D341Med (cell line): ENCODE measurements around the gene TAS2R46.
"Not testable (repeated sequence)": the region's sequence is repeated elsewhere in the genome, so short reads cannot be mapped to it uniquely, and the experiment has no call there.

Source experiments
- DNase-seq: peaks from one replicate; pipeline ENCODE4 v3.0.0; 2012; ENCODE audit warnings: low spot score

The TAS2R46 gene, protein sequence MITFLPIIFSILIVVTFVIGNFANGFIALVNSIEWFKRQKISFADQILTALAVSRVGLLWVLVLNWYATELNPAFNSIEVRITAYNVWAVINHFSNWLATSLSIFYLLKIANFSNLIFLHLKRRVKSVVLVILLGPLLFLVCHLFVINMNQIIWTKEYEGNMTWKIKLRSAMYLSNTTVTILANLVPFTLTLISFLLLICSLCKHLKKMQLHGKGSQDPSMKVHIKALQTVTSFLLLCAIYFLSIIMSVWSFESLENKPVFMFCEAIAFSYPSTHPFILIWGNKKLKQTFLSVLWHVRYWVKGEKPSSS

DNA sequence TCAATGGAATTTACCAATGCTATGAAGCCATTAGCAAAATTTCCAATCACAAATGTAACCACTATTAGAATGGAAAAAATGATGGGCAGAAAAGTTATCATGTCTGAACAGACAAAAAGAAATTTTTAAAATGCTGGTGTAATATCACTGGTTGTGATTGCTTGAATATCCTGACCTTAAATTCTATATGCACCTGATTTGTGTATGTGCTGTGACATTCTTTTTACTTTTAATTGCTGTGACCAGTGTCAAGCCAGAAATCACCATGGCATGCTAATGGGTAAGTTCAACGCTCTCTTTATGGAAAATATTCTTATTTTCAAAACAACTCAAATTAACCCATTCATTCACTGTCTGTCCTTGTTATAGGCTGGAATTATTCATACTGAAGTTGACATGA is at the start of gene TAS2R46:
TAS2R46 (minus strand) TSS at position 101 of the 400 bp plus-strand sequence; CDS start at position 101, 0 bp downstream.
- DNase-seq: not testable (repeated sequence)

DNA sequence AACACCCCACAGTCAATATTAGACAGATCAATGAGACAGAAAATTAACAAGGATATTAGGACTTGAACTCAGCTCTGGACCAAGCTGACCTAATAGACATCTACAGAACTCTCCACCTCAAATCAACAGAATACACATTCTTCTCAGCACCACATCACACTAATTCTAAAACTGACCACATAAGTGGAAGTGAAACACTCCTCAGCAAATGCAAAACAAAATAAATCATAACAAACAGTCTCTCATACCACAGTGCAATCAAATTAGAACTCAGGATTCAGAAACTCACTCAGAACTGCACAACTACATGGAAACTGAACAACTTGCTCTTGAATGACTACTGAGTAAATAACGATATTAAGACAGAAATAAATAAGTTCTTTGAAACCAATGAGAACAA is 49.1 kb upstream of the TAS2R46 start:
- DNase-seq: not testable (repeated sequence)

DNA sequence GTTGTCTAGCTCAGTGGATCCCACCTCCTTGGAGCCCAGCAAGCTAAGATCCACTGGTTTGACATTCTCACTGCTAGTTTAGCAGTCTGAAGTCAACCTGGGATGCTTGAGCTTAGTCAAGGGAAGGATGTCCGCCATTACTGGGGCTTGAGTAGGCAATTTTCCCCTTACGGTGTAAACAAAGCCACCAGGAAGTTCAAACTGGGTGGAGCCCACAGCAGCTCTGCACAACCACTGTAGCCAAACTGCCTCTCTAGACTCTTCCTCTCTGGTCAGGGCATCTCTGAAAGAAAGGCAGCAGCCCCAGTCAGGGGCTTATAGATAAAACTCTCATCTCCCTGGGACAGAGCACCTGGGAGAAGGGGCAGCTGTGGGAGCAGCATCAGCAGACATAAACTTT is 46.8 kb upstream of the TAS2R46 start:
- DNase-seq: no peak

DNA sequence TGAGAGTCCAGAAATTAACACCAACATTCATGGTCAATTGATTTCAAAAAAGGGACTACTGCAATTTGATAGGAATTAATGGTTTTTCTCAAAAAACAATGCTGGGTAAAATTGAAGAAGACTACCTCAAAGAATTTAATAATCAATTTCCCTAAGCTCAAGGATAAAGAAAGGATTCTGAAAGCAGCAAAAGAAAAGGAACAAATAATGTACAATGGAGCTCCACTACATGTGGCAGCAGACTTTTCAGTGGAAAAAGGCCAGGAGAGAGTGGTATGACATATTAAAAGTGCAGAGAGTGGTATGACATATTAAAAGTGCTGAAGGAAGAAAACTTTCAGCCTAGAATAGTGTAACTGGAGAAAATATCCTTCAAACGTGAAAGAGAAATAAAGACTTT is 45.6 kb upstream of the TAS2R46 start:
- no peak for DNase-seq

DNA sequence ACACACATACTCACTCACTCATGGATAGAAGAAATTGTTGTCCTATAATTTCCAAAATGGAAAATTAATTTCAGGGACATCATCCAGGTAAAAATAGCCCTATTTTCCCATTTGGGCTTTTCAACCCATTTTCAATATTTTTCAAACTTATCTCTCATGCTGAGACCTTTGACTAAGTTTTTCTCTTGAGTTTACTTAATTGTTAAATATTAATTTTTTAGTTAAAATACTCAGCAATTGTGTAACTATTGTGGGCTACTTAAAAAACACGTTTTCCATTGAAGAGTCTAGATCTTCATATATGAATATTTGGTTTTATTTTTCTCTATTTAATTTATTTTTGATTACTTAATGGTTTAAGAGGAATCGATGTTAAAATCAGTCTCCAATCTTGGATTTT is 44.2 kb upstream of the TAS2R46 start:
- DNase-seq: no peak

DNA sequence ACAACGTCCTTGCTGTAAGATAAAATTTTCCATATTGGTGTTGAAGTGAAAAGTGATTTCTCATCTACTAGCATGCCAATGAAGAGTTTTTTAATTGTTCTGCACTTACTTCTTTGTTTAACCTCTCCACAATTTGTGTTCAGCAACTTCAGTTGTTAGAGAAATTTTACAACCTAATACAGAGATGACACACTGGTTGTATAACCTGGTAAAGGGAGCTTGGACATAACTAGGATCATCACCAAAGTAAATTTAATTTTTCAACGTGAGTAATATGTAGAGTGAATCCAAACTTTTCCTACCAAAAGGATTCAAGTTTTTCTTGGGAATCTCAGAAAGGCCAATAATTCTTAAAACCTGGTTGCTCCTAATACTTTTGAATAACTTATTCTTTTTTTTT is 43.5 kb upstream of the TAS2R46 start:
- no peak for DNase-seq

DNA sequence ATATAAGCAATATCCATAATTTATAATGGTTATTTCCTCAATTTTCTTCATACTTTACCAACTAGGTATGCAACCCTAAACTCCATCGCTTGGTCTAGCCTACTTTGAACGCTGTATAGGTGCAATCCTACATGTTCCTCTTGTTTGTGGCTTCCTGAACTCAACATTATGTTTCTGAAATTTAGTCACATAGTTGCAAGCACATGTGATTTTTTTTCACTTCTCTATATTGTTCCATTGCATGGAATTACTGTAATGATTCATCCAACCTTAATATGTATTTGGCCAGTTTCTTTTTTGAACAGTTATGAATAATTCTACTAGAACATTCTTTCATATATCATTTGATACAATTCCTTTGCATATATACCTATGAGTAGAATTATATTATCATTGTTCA is 32.8 kb upstream of the TAS2R46 start:
- DNase-seq: not testable (repeated sequence)

DNA sequence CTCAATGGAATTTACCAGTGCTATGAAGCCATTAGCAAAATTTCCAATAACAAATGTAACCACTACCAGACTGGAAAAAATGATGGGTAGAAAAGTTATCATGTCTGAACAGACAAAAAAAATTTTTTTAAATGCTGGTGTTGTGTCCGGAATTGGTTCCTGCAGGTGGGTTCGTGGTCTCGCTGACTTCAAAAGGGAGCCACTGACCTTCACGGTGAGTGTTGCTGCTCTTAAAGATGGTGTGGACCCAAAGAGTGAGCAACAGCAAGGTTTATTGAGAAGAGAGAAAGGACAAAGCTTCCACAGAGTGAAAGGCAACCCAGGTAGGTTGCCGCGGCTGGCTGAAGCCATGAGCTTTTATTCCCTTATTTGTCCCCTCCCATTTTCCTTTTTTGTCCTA is 30.0 kb upstream of the TAS2R46 start, which contains the start of gene TAS2R43:
TAS2R43 (minus strand) TSS at position 186 of the 400 bp plus-strand sequence; CDS start at position 102, 84 bp downstream.
- no peak for DNase-seq

DNA sequence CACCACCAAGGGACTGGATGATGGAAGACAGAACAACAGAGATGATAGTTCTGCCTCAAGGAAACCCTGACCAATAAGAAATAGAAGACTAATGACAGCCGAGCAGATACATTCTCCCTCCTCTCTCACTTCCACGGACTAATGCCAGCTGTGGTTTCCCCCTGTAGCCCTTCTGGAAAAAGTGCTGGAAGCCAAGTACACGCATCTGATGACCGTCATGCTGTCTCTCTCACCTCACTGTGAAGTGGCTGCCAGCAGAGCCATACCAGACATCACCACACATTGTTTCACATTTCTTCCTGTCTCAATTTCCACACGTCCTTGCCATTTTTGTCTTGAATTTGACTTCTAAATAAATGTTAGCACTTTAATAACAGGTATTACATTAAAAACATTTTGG is 27.2 kb upstream of the TAS2R46 start:
- DNase-seq: no peak

DNA sequence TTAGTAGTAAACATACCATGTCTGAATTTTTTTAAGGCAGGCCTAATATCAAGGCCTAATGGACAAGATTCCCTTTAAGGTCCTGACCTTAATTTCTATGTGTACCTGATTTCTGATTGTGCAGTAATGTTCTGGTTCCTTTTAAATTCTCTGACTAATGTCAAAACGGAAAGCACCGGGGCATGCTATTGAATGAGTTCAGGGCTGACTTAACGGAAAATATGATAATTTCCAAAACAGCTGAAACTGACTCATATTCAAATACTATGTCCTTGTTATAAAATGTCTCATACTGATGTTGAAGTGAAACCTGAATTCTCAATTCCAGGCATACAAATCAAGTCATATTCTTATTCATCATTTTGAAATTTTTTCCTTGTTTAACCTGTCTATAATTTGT is 23.3 kb upstream of the TAS2R46 start:
- DNase-seq: no peak

DNA sequence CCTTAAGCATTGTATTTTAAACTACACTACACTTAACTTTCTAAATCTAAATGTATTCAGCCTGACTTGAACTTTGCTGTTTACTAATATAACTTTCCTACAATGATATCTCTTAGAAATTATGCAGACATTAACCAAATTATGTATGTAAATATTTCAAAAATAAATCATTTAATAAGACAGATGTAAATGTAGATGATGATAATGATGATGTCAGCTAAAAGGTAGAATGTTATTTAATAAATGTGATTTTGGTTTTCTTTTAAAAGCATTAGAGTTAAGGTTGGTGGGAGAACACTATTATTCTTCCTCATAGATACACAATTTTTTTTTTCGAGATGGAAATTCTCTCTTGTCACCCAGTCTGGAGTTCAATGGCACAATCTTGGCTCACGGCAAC is 19.9 kb upstream of the TAS2R46 start:
- DNase-seq: no peak

DNA sequence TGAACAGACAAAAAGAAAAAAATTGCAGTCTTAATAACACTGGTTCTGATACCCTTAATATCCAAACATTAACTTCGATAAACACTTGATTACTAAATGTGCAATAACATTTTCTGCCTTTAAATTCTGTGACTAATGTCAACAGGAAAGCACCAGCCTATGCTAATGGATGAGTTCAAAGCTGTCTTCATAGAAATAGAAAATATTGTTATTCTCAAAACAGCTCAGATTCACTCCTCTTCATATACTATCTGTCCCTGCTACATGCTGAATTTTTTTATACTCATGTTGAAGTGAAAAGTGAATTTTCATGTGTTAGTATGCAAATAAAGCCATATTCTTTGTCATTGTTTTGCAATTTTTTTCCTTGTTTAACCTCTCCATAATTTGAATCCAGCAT is 16.2 kb upstream of the TAS2R46 start:
- no peak for DNase-seq

DNA sequence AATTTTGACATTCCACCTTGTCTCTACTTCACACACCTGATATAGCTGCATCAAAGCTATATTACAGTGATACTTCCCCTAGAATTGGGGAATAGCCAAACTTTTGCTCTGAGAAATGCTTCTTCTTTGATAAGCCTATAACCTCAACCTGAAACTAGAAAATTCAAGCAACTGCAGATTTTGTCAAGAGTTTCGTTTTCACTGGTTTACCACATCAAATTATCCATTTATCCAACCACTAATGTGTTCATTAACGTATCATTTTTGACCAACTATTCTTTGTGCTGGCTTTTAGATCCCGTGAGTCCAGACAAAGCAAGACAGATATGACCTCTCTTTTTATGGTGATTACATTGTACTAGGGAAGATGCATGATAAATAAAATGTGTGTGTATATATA is 13.5 kb upstream of the TAS2R46 start:
- no peak for DNase-seq

DNA sequence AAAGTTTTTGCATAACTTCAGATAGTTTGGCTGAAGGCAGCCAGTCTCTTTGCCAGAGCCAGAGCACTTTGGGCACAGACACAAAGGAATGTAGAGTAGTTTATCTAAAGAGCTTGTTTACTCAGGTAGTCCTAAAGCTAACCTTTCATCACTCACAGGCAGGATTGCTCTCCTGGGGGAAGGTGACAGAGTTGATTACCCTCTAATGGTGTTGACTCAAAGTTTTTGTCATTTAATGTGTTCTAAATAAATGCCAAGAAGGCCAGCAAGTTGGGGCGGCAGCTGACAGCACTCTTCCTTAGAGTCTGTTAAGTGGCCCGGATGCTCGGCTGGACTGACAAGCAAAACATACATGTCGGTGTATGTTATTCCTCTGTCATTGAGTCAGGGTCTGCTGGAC is 9.3 kb upstream of the TAS2R46 start:
- DNase-seq: no peak

DNA sequence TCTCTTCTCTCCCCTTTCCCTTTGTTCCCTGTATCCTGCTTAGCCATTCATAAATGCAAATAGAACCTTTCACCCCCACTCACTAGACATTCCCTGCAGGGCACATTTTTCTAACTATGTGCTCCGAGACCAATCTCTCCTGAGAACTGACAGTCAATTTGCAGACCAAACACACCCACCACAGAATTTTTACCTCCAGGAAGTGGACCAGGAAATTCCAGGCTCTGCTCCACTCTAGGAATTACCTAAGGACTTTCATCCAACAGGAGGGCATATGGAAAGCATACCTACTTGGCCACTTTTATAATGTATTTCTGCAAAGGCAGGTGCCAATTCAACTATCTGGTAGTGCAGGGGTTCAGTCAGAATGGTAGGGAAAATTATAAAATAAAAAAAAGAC is 8.9 kb upstream of the TAS2R46 start:
- no peak for DNase-seq

DNA sequence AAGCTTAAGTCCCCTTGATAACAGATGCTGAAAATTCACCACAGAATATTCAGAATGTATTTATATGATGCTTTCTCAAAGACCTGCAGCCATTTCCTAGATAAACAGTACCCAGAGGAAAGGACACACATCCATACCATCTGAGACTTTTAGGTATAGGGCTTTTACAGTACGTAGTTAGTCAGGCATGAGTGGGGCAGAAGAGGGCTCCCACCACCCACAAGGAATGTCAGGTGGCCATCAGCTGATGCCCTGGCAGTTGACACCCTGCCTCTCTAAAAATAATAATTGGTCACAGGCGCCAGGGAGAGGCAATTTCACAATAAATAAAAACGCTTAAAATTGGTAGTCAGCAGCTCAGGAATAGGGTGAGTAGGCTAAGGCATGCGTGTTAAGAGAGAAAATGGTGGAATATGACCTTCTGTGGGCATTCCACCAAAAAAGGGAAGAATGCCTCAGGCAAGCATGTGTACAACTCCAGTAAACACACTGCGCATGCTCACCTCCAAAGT is 7.8 kb upstream of the TAS2R46 start:
- no peak for DNase-seq

DNA sequence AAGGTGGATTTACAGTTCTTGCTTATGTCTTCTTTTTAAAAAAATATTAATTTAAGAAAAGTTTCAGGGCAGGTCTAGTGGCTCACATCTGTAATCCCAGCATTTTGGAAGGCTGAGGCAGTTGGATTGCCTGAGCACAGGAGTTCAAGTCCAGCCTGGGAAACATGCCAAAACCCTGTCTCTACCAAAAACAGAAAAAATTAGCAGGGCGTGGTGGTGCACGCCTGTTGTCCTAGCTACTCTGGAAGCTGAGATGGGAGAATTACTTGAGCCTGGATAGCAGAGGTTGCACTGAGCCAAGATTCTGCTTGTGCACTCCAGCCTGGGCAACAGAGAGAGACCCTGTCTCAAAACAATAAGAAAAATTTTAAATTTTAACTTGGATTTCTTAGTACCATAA is 5.4 kb upstream of the TAS2R46 start:
- DNase-seq: no peak

DNA sequence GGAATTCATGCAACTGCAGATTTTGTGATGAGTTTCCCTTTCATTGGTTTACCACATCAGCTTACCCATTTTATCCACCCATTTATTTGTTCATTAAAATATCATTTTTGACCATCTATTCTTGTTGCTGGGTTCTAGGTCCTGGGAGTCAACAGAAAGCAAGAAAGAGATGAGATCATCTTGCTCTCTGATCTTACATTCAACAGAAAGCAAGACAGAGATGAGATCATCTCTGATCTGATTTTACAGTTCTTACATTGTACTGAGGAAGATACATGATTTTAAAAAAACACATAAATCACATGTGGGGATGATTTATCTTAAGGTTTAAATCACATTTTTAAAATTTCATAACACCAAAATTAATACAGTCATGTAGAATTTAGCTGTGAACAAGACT is 2.3 kb downstream of the TAS2R46 start:
- DNase-seq: no peak

DNA sequence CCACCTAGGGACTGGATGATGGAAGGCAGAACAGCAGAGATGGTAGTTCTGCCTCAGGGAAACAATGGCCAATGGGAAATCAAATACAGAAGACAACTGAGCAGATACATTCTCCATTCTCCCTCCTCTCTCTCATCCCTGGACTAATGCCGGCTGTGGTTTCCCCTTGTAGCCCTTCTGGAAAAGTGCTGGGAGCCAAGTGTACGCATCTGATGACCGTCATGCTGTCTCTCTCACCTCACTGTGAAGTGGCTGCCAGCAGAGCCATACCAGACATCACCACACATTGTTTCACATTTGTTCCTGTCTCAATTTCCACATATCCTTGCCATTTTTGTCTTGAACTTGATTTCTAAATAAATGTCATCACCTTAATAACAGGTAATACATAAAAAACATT is 3.1 kb downstream of the TAS2R46 start:
- DNase-seq: no peak

DNA sequence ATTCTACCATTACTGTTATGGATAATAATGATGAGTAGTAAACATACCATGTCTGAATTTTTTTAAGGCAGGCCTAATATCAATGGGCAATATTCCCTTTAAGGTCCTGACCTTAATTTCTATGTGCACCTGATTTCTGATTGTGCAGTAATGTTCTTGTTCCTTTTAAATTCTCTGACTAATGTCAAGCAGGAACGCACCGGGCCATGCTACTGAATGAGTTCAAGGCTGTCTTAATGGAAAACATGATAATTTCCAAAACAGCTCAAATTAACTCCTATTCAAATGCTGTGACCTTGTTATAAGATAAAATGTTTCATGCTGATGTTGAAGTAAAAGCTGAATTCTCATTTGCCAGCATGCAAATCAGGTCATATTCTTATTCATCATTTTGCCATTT is 6.8 kb downstream of the TAS2R46 start:
- no peak for DNase-seq

DNA sequence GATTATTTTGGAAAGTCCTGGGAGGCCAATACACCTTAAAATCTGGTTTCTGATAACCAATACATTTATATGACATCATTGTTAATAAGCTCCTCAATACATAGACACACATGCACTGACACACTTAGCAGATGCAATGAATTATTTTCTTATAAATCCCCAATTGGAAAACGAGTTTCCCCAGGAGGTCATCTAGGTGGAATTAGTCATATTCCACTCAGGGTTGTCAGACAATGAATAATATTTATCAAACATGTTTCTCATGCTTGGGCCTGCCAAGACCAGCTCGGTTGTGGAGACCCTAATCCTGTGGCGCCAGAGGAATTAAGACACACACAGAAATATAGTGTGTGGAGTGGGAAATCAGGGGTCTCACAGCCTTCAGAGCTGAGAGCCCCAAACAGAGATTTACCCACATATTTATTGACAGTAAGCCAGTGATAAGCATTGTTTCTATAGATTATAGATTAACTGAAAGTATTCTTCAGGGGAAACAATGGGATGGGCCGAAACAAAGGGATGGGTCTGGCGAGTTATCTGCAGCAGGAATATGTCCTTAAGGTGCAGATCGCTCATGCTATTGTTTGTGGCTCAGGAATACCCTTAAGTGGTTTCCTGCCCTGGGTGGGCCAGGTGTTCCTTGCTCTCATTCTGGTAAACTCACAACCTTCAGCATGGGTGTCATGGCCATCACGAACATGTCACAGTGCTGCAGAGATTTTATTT is 12.1 kb downstream of the TAS2R46 start:
- DNase-seq: not testable (repeated sequence)

DNA sequence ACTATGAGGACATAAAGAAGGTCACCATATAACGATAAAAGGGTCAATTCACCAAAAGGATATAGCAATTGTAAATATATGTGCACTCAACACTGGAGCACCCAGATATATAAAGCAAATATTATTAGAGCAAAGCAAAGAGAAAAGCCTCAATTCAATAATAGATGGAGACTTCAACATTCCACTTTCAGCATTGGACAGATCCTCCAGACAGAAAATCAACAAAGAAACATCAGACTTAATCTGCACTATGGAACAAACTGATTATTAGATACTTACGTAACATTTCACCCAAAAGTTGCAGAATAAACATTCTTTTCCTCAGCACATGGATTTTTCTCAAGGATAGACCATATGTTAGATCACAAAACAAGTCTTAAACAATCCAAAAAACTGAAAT is 20.7 kb downstream of the TAS2R46 start:
- DNase-seq: not testable (repeated sequence)

DNA sequence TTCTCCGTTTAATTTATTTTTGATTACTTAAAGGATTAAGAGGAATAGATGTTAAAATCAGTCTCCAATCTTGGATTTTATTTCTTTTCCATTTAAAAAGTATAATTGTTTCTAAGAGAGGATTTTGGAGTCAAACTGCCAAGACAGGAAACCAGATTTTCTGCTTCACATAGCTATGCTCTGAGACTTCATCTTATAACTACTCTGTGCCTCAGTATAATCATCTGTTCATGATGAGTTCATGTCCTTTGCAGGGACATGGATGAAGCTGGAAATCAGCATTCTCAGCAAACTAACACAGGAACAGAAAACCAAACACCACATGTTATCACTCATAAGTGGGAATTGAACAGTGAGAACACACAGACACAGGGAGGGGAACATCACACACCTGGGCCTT is 21.9 kb downstream of the TAS2R46 start:
- DNase-seq: no peak
